HepG2 (cell line): ENCODE measurements around the gene ABHD4. TPM values are rescaled to one million over a fixed set of nuclear protein-coding genes. Genes with fewer than 3 reads are reported as not detected.

Experiments used
- ATAC-seq: fragments of 200-7000 bp; cut with Tn5 transposase; 3 replicates; pipeline ENCODE4 v1.9.1; 2020; ENCODE audit warnings: mild to moderate bottlenecking, moderate library complexity
- BruUV-seq: library from RNA; stranded (reverse); fragments of 400-500 nt; replicated peaks from 2 replicates; lab custom pipeline; 2021; lab: Mats Ljungman, UMichigan
- CTCF ChIA-PET: fragments of 300-600 bp; formaldehyde crosslinking; extraction: SDS; loops from one replicate; lab custom pipeline; 2021; ENCODE audit warnings: low total read pairs, inconsistent platforms, low intra/inter-chr PET ratio; lab: Yijun Ruan, JAX
- POLR2A ChIA-PET: fragments of 350-600 bp; sonication (Branson Sonifier 250); formaldehyde crosslinking; loops from one replicate; lab custom pipeline; 2020; ENCODE audit warnings: antibody characterized with exemption, inconsistent platforms; lab: Yijun Ruan, JAX
- DNase-seq: peaks from one replicate; pipeline ENCODE4 v3.0.0-alpha.2; 2015; ENCODE audit warnings: low spot score
- FAIRE-seq: peaks from 3 replicates; lab custom pipeline; 2011; peaks lifted over from hg19 to GRCh38; lab: Jason Lieb, UNC
- H2AFZ ChIP-seq: one replicate; pipeline ENCODE4 v1.6.1; 2011; ENCODE audit warnings: low read length, inconsistent platforms
- H3K27ac ChIP-seq: fragments of 300-600 bp; 3 replicates; pipeline ENCODE4 v1.8.0; 2011; ENCODE audit warnings: mixed run types, mild to moderate bottlenecking, mixed read lengths, low read length, inconsistent platforms; ENCODE audit not compliant: insufficient read depth; ENCODE audit errors: extremely low read length
- H3K27me3 ChIP-seq, 2 experiments: fragments of 200-600 bp in 1 of 2; 2 replicates in 1 of 2; 3 replicates in 1 of 2; pipeline versions ENCODE4 v1.6.0 to v1.8.0; 2011; ENCODE audit warnings: low read length in 2 of 2, mild to moderate bottlenecking in 2 of 2, moderate library complexity in 2 of 2, inconsistent platforms in 1 of 2; ENCODE audit not compliant: insufficient read depth in 2 of 2, control insufficient read depth in 1 of 2
- H3K36me3 ChIP-seq, 2 experiments: fragments of 200-600 bp in 1 of 2; replicated peaks in 1 of 2; 2 replicates in 1 of 2; 3 replicates in 1 of 2; pipeline versions ENCODE4 v1.5.1 to v1.8.0; 2011; ENCODE audit warnings: low read length in 2 of 2, inconsistent platforms in 1 of 2; ENCODE audit not compliant: insufficient read depth in 2 of 2, control insufficient read depth in 1 of 2
- H3K4me1 ChIP-seq: 2 replicates; pipeline ENCODE4 v1.5.1; 2012; ENCODE audit warnings: low read length, inconsistent platforms; ENCODE audit not compliant: insufficient read depth
- H3K4me2 ChIP-seq: 2 replicates; pipeline ENCODE4 v1.6.0; 2011; ENCODE audit warnings: low read depth, low read length, inconsistent platforms
- H3K4me3 ChIP-seq, 3 experiments: fragments of 200-600 bp in 1 of 3; sonication (generic), shearing (Covaris generic) in 1 of 3; replicated peaks in 1 of 3; 2 replicates each; pipeline ENCODE4 v1.5.1; 2011 to 2016; ENCODE audit warnings: low read length in 3 of 3, inconsistent platforms in 2 of 3, low read depth in 2 of 3, mild to moderate bottlenecking in 2 of 3, control low read depth in 1 of 3, mixed read lengths in 1 of 3; ENCODE audit not compliant: insufficient read depth in 1 of 3
- H3K79me2 ChIP-seq: one replicate; pipeline ENCODE4 v1.6.1; 2011; ENCODE audit warnings: low read length, inconsistent platforms; ENCODE audit not compliant: insufficient read depth
- H3K9ac ChIP-seq: 2 replicates; pipeline ENCODE4 v1.6.0; 2011; ENCODE audit warnings: mild to moderate bottlenecking, low read depth, low read length, inconsistent platforms; ENCODE audit not compliant: insufficient read depth
- H3K9me3 ChIP-seq: 2 replicates; pipeline ENCODE4 v1.5.1; 2012; ENCODE audit warnings: mild to moderate bottlenecking, low read length
- H4K20me1 ChIP-seq: 2 replicates; pipeline ENCODE4 v1.6.0; 2011; ENCODE audit warnings: inconsistent platforms, mild to moderate bottlenecking, low read length, moderate library complexity; ENCODE audit not compliant: insufficient read depth
- EHMT2 ChIP-seq: fragments of 200-600 bp; sonication (generic); IDR thresholded peaks from 2 replicates; pipeline ENCODE4 v1.7.0; 2017; ENCODE audit warnings: antibody characterized with exemption, low read depth, low read length, borderline replicate concordance
- HCFC1 ChIP-seq: fragments of 150-350 bp; IDR thresholded peaks from 2 replicates; pipeline ENCODE4 v1.6.1; 2014; ENCODE audit warnings: low read depth, low read length
- PATZ1 ChIP-seq: sonication (generic); formaldehyde crosslinking; IDR thresholded peaks from 2 replicates; pipeline ENCODE4 v1.4.0; 2020; ENCODE audit warnings: missing genetic modification reagents
- RFX1 ChIP-seq: fragments of 450-650 bp; IDR thresholded peaks from 2 replicates; pipeline ENCODE4 v1.6.1; 2017
- RFX3 ChIP-seq: IDR thresholded peaks from 2 replicates; pipeline ENCODE4 v1.6.1; 2016; ENCODE audit warnings: missing biosample characterization, missing genetic modification reagents
- ZBTB33 ChIP-seq: sonication (generic); formaldehyde crosslinking; IDR thresholded peaks from 2 replicates; pipeline ENCODE4 v1.4.0; 2020; ENCODE audit warnings: missing genetic modification reagents
- WGBS: methylation state at CpG from one replicate; pipeline ENCODE4 v1.1.6; 2017; ENCODE audit warnings: low lambda C conversion rate; 5-methylcytosine and 5-hydroxymethylcytosine counted together
- in situ Hi-C: cut with HindIII; loops from 2 replicates; pipeline ENCODE4 v1.10.0; 2017; ENCODE audit warnings: low pct_unique_long_range_greater_than_20kb; ENCODE audit not compliant: extremely low pct_ligation_motif_present
- intact Hi-C: fragments of 100-400 bp; cut with micrococcal nuclease; formaldehyde crosslinking; loops from one replicate; pipeline ENCODE4 v1.10.0; 2022; ENCODE audit not compliant: unreplicated experiment
- polyA plus RNA-seq, 8 experiments: library from polyadenylated mRNA; depleted of rRNA in 3 of 8; stranded (reverse) in 7 of 8; unstranded in 1 of 8; fragments of >200 nt; fragmentation: Illumina TruSeq in 4 of 8; extraction: Trizol in 4 of 8; gene quantifications; 2 replicates each; pipeline versions ENCODE4 v1.2.1 to v1.2.3, GENCODE V29; 2011 to 2016; ENCODE audit warnings: low read depth in 4 of 8, missing spikeins in 1 of 8, mixed read lengths in 1 of 8; ENCODE audit not compliant: insufficient read depth in 1 of 8
- total RNA-seq, 5 experiments: library from RNA; depleted of rRNA; stranded (reverse); fragments of >200 nt; fragmentation: Illumina TruSeq; extraction: Trizol; gene quantifications; 2 replicates each; pipeline ENCODE4 v1.2.3, GENCODE V29; 2016; ENCODE audit warnings: low read depth in 1 of 5
- TF ChIP-seq, protein P1 (sequence below): sonication (generic); formaldehyde crosslinking; conservative IDR thresholded peaks from 2 replicates; pipeline ENCODE4 v1.4.0; 2020; ENCODE audit warnings: missing genetic modification reagents
- TF ChIP-seq, protein P2 (sequence below): sonication (generic); formaldehyde crosslinking; IDR thresholded peaks from 2 replicates; pipeline ENCODE4 v1.5.0; 2020; ENCODE audit warnings: mild to moderate bottlenecking, missing genetic modification reagents

Gene ABHD4
- total and polyA plus RNA-seq, 2 of the 13 experiments (the other 11 are each of a cell fraction or from before 2014, with no cell fraction given), result 16.1 to 47.5 TPM

DNA sequence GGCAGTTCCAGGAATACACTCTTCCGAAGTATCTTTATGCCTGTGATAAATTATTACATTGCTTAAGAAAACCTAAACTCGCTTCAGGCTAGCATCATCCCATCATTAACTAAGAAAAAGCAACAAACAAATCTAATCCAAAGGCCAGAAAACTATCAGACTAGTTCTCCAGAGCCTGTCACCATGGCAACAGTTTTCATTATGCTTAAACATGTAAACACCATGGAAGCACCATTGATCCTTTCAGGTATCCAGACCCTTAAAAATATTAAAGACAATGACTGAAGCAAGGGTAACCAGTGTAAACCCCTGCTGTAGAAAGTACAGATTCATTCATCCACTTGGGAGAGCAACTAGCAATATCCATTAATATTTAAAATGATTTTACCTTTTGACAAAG, 18.9 kb upstream of the ABHD4 start:
- in situ Hi-C loops (loop anchor here (25.0 kb wide), 1 partner anchor 1533 kb away; the partner anchor contains the start of genes DCAF11 and NRL), intact Hi-C loops (no loop called here)
- ATAC-seq, result no peak
- H3K4me2 ChIP-seq, result no peak overlapping the region
- no peak overlapping the region for H3K9ac ChIP-seq
- peaks cover 11% of the 10 kb centered on the region for H3K4me1 ChIP-seq
- H3K79me2 ChIP-seq, result peaks cover 52% of the 10 kb centered on the region
- WGBS, result 96% methylated on average over 2 of the region's 2 CpGs
- H2AFZ ChIP-seq, result no peak overlapping the region
- ChIA-PET CTCF (no interaction called here), POLR2A (interaction anchor here (3.5 kb wide), 1 partner anchor 10 kb away, joined by 18 read pairs; no protein-coding TSS in a partner anchor)
- DNase-seq, result no peak
- no peak for TF ChIP-seq HCFC1
- peak; percentile 76 for TF ChIP-seq RFX1
- TF ChIP-seq RFX3 (CRISPR knock-in tag), result peak; percentile 69
- BruUV-seq, result no TSS peak
- FAIRE-seq, result no peak
- peaks cover 10 to 19% of the 10 kb centered on the region in 2 experiments for H3K36me3 ChIP-seq
- no peaks in the 10 kb centered on the region for H3K27me3 ChIP-seq
- peaks cover 3% of the 10 kb centered on the region for H4K20me1 ChIP-seq
- no peak overlapping the region for H3K4me3 ChIP-seq
- no peaks in the 10 kb centered on the region for H3K9me3 ChIP-seq
- no peak overlapping the region for H3K27ac ChIP-seq

- no TSS peak for BruUV-seq
- H3K4me3 ChIP-seq, result no peak overlapping the region
- H3K9me3 ChIP-seq, result no peaks in the 10 kb centered on the region
- WGBS, result 91% methylated on average over 3 of the region's 3 CpGs
- intact Hi-C loops, result loop anchor here (10.0 kb wide), 1 partner anchor 1865 kb away; the partner anchor contains the start of gene SDR39U1
- H3K36me3 ChIP-seq, result peaks cover 8 to 16% of the 10 kb centered on the region in 2 experiments
- in situ Hi-C loops, result loop anchor here (25.0 kb wide), 1 partner anchor 1532 kb away; the partner anchor contains the start of genes DCAF11 and NRL
- no peak overlapping the region for H3K4me2 ChIP-seq
- H3K79me2 ChIP-seq, result peaks cover 59% of the 10 kb centered on the region
- FAIRE-seq, result no peak
- no peak overlapping the region for H3K9ac ChIP-seq
- DNase-seq, result no peak
- POLR2A ChIA-PET, result interaction anchor here (3.5 kb wide), 1 partner anchor 10 kb away, joined by 18 read pairs; no protein-coding TSS in a partner anchor
- peak; percentile 19; the same call in 2 of the 3 replicates for ATAC-seq
- H3K4me1 ChIP-seq, result peaks cover 18% of the 10 kb centered on the region
- H2AFZ ChIP-seq, result no peak overlapping the region
- CTCF ChIA-PET, result no interaction called here
- no peaks in the 10 kb centered on the region for H3K27me3 ChIP-seq
- no peak overlapping the region for H3K27ac ChIP-seq
- peaks cover 3% of the 10 kb centered on the region for H4K20me1 ChIP-seq
- TF ChIP-seq PATZ1 (peak; percentile 37; the same call in 1 of the 2 replicates), ZBTB33 (CRISPR knock-in tag) (0 out of 2 replicates have a peak, but pooled peaks have one; percentile 13), EHMT2 (no peak)
- TF ChIP-seq, protein P1, sequence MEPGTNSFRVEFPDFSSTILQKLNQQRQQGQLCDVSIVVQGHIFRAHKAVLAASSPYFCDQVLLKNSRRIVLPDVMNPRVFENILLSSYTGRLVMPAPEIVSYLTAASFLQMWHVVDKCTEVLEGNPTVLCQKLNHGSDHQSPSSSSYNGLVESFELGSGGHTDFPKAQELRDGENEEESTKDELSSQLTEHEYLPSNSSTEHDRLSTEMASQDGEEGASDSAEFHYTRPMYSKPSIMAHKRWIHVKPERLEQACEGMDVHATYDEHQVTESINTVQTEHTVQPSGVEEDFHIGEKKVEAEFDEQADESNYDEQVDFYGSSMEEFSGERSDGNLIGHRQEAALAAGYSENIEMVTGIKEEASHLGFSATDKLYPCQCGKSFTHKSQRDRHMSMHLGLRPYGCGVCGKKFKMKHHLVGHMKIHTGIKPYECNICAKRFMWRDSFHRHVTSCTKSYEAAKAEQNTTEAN (CRISPR knock-in tag), result no peak
- TF ChIP-seq, protein P2, sequence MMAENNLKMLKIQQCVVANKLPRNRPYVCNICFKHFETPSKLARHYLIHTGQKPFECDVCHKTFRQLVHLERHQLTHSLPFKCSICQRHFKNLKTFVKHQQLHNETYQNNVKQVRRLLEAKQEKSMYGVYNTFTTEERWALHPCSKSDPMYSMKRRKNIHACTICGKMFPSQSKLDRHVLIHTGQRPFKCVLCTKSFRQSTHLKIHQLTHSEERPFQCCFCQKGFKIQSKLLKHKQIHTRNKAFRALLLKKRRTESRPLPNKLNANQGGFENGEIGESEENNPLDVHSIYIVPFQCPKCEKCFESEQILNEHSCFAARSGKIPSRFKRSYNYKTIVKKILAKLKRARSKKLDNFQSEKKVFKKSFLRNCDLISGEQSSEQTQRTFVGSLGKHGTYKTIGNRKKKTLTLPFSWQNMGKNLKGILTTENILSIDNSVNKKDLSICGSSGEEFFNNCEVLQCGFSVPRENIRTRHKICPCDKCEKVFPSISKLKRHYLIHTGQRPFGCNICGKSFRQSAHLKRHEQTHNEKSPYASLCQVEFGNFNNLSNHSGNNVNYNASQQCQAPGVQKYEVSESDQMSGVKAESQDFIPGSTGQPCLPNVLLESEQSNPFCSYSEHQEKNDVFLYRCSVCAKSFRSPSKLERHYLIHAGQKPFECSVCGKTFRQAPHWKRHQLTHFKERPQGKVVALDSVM, result peak; percentile 34; the same call in 1 of the 2 replicates
These were observed 18.2 kb upstream of the ABHD4 start for GRCh38 chr14:22579881-22580280.
